K562 (cell line): Measurements from ENCODE around the gene TLR1. TPM values are rescaled to one million over a fixed set of nuclear protein-coding genes. Genes with fewer than 3 reads are reported as not detected.

ENCODE experiments used
- ATAC-seq: fragments of 200-7000 bp; cut with Tn5 transposase; 3 replicates; pipeline ENCODE4 v1.9.1; 2020; ENCODE audit warnings: moderate library complexity
- BruUV-seq: library from RNA; stranded (reverse); fragments of 400-500 nt; replicated peaks from 2 replicates; lab custom pipeline; 2021; lab: Mats Ljungman, UMichigan
- CTCF ChIA-PET: fragments of 300-600 bp; formaldehyde crosslinking; extraction: SDS; loops from one replicate; lab custom pipeline; 2021; ENCODE audit warnings: low intra/inter-chr PET ratio; lab: Yijun Ruan, JAX
- POLR2A ChIA-PET: fragments of 300-600, 350-650 bp; sonication (Branson Sonifier 250); formaldehyde crosslinking; extraction: SDS; loops from one replicate; lab custom pipeline; 2021; ENCODE audit warnings: antibody characterized with exemption, inconsistent platforms; lab: Yijun Ruan, JAX
- DNase-seq, 4 experiments: peaks; one replicate each; pipeline versions ENCODE4 v3.0.0 to v3.0.0-alpha.2; 2011 to 2018; ENCODE audit warnings: low spot score in 3 of 4, mixed read lengths in 3 of 4; ENCODE audit errors: extremely low read depth in 1 of 4
- FAIRE-seq: peaks from 2 replicates; lab custom pipeline; 2011; peaks lifted over from hg19 to GRCh38; lab: Jason Lieb, UNC
- H2AFZ ChIP-seq: 2 replicates; pipeline ENCODE4 v1.6.0; 2011; ENCODE audit warnings: low read depth, low read length, control low read depth, inconsistent platforms
- H3K27ac ChIP-seq: fragments of 200-600 bp; 3 replicates; pipeline ENCODE4 v1.8.0; 2011; ENCODE audit warnings: low read depth, mild to moderate bottlenecking, control low read depth, inconsistent platforms, low read length, moderate library complexity, mixed read lengths; ENCODE audit errors: extremely low read depth
- H3K27me3 ChIP-seq, 2 experiments: fragments of 300-600 bp in 1 of 2; 2 replicates in 1 of 2; 3 replicates in 1 of 2; pipeline versions ENCODE4 v1.6.0 to v1.8.0; 2011; ENCODE audit warnings: inconsistent platforms in 2 of 2, low read length in 2 of 2, mild to moderate bottlenecking in 1 of 2, mixed read lengths in 1 of 2, moderate library complexity in 1 of 2; ENCODE audit not compliant: control insufficient read depth in 2 of 2, insufficient read depth in 2 of 2
- H3K36me3 ChIP-seq: fragments of 300-600 bp; 3 replicates; pipeline ENCODE4 v1.8.0; 2011; ENCODE audit warnings: mild to moderate bottlenecking, low read length, inconsistent platforms; ENCODE audit not compliant: control insufficient read depth, insufficient read depth
- H3K4me1 ChIP-seq, 2 experiments: fragments of 200-600 bp in 1 of 2; replicated peaks in 1 of 2; 2 replicates in 1 of 2; 3 replicates in 1 of 2; pipeline versions ENCODE4 v1.5.1 to v1.8.0; 2011; ENCODE audit warnings: inconsistent platforms in 2 of 2, low read length in 2 of 2, mild to moderate bottlenecking in 1 of 2, mixed read lengths in 1 of 2, moderate library complexity in 1 of 2; ENCODE audit not compliant: control insufficient read depth in 2 of 2, insufficient read depth in 2 of 2
- H3K4me2 ChIP-seq: 2 replicates; pipeline ENCODE4 v1.6.1; 2011; ENCODE audit warnings: low read length, control low read depth, inconsistent platforms, mixed read lengths; ENCODE audit not compliant: insufficient read depth
- H3K4me3 ChIP-seq: fragments of 200-600 bp; sonication (generic), shearing (Covaris generic); 2 replicates; pipeline ENCODE4 v1.5.1; 2016; ENCODE audit warnings: control low read depth, inconsistent platforms
- H3K79me2 ChIP-seq: fragments of 200-600 bp; 3 replicates; pipeline ENCODE4 v1.8.0; 2011; ENCODE audit warnings: low read length, inconsistent platforms; ENCODE audit not compliant: control insufficient read depth, insufficient read depth
- H3K9ac ChIP-seq, 2 experiments: 2 replicates each; pipeline versions ENCODE4 v1.6.0 to v1.6.1; 2011; ENCODE audit warnings: low read depth in 2 of 2, low read length in 2 of 2, control low read depth in 1 of 2, inconsistent platforms in 1 of 2, mild to moderate bottlenecking in 1 of 2, mixed read lengths in 1 of 2; ENCODE audit not compliant: insufficient read depth in 1 of 2
- H3K9me1 ChIP-seq: one replicate; pipeline ENCODE4 v1.6.0; 2011; ENCODE audit warnings: inconsistent platforms, mild to moderate bottlenecking, low read length, moderate library complexity; ENCODE audit not compliant: control insufficient read depth, insufficient read depth
- H3K9me3 ChIP-seq: replicated peaks from 2 replicates; pipeline ENCODE4 v1.5.1; 2011; ENCODE audit warnings: low read depth, low read length, inconsistent platforms; ENCODE audit not compliant: control insufficient read depth, insufficient read depth
- H4K20me1 ChIP-seq: replicated peaks from 2 replicates; pipeline ENCODE4 v1.6.1; 2011; ENCODE audit warnings: low read length, inconsistent platforms, mixed read lengths; ENCODE audit not compliant: control insufficient read depth, insufficient read depth
- AFF1 ChIP-seq, 2 experiments: fragments of 450-650 bp; IDR thresholded peaks; 2 replicates each; pipeline ENCODE4 v1.6.1; 2018; ENCODE audit warnings: mild to moderate bottlenecking in 2 of 2, low read depth in 1 of 2; ENCODE audit not compliant: partially characterized antibody in 2 of 2
- BACH1 ChIP-seq: fragments of 200-800 bp; sonication (Bioruptor generic); IDR thresholded peaks from 2 replicates; pipeline ENCODE4 v1.6.1; 2016; ENCODE audit warnings: missing genetic modification characterization, missing compliant biosample characterization
- CEBPG ChIP-seq, 3 experiments: fragments of 200-800 bp in 1 of 3; sonication (Bioruptor generic) in 1 of 3; sonication (generic) in 1 of 3; formaldehyde crosslinking in 1 of 3; IDR thresholded peaks in 2 of 3; conservative IDR thresholded peaks in 1 of 3; 2 replicates each; pipeline versions ENCODE4 v1.6.1 to v1.8.0; 2016 to 2022; ENCODE audit warnings: missing compliant biosample characterization in 2 of 3, missing genetic modification characterization in 2 of 3, mild to moderate bottlenecking in 1 of 3, missing genetic modification reagents in 1 of 3
- CLOCK ChIP-seq: fragments of 250-450 bp; sonication (Bioruptor Pico); IDR thresholded peaks from 2 replicates; pipeline ENCODE4 v1.4.0; 2020; ENCODE audit warnings: mild to moderate bottlenecking, moderate library complexity, borderline replicate concordance
- CSDE1 ChIP-seq, 2 experiments: fragments of 450-650 bp; IDR thresholded peaks; 2 replicates each; pipeline ENCODE4 v1.6.1; 2016; ENCODE audit warnings: mild to moderate bottlenecking in 1 of 2
- FOXK1 ChIP-seq: sonication (generic); formaldehyde crosslinking; IDR thresholded peaks from 2 replicates; pipeline ENCODE4 v1.8.0; 2022; ENCODE audit warnings: missing genetic modification reagents, mild to moderate bottlenecking, borderline replicate concordance
- HDAC6 ChIP-seq: IDR thresholded peaks from 2 replicates; pipeline ENCODE4 v1.6.1; 2012; ENCODE audit warnings: low read depth, mild to moderate bottlenecking, control low read depth, inconsistent platforms, low read length, moderate library complexity
- HNRNPK ChIP-seq: fragments of 200-400 bp; formaldehyde crosslinking; IDR thresholded peaks from one replicate; pipeline ENCODE4 v1.6.1; 2018; ENCODE audit warnings: mild to moderate bottlenecking, low read depth, low read length; ENCODE audit not compliant: poor library complexity, severe bottlenecking
- LCOR ChIP-seq: sonication (generic); formaldehyde crosslinking; IDR thresholded peaks from 2 replicates; pipeline ENCODE4 v1.8.0; 2022; ENCODE audit warnings: mild to moderate bottlenecking, missing genetic modification reagents
- MCM3 ChIP-seq: fragments of 450-650 bp; IDR thresholded peaks from 2 replicates; pipeline ENCODE4 v1.6.1; 2016
- PTTG1 ChIP-seq: fragments of 450-650 bp; IDR thresholded peaks from 2 replicates; pipeline ENCODE4 v1.6.1; 2016; ENCODE audit warnings: low read depth, mild to moderate bottlenecking, missing genetic modification characterization, missing compliant biosample characterization
- TAF15 ChIP-seq: fragments of 200-400 bp; formaldehyde crosslinking; IDR thresholded peaks from 2 replicates; pipeline ENCODE4 v1.6.1; 2017; ENCODE audit warnings: mild to moderate bottlenecking, low read depth, low read length, moderate library complexity
- ZNF143 ChIP-seq: sonication (generic); formaldehyde crosslinking; IDR thresholded peaks from 2 replicates; pipeline ENCODE4 v1.9.0; 2022; ENCODE audit warnings: mild to moderate bottlenecking, missing genetic modification reagents
- ZNF165 ChIP-seq: fragments of 250-450 bp; sonication (Bioruptor Pico); IDR thresholded peaks from 2 replicates; pipeline ENCODE4 v1.4.0; 2020; ENCODE audit warnings: borderline replicate concordance
- ZNF717 ChIP-seq: fragments of 250-450 bp; sonication (Bioruptor Pico); IDR thresholded peaks from 2 replicates; pipeline ENCODE4 v1.5.0; 2021
- WGBS: fragments of 100-300 bp; shearing (Covaris generic); methylation state at CpG from one replicate; pipeline ENCODE4 v1.1.6; 2016; ENCODE audit warnings: low coverage, mixed read lengths; ENCODE audit not compliant: insufficient coverage; ENCODE audit errors: missing lambda C conversion rate; 5-methylcytosine and 5-hydroxymethylcytosine counted together
- in situ Hi-C: fragments of 300-500 bp; cut with MboI; formaldehyde crosslinking; loops from 4 replicates; pipeline ENCODE4 v1.15.0; 2018; ENCODE audit warnings: inconsistent platforms, mixed read lengths
- intact Hi-C: fragments of 100-400 bp; cut with micrococcal nuclease; formaldehyde crosslinking; loops from 2 replicates; pipeline ENCODE4 v1.14.2; 2022
- polyA plus RNA-seq, 8 experiments: library from polyadenylated mRNA; depleted of rRNA in 4 of 8; stranded (reverse) in 5 of 8; unstranded in 3 of 8; fragments of >200 nt; fragmentation: Nextera tagmentation in 2 of 8; fragmentation: Illumina TruSeq in 1 of 8; extraction: Ambion mirVana in 2 of 8; extraction: Trizol in 1 of 8; gene quantifications; 2 replicates each; pipeline versions ENCODE4 v1.2.1 to v1.2.3, GENCODE V29; 2011 to 2014; ENCODE audit warnings: inconsistent platforms in 1 of 8, missing spikeins in 1 of 8
- total RNA-seq, 7 experiments: library from RNA; depleted of rRNA in 6 of 7; stranded (reverse); fragments of >200 nt in 6 of 7; fragmentation: Illumina TruSeq in 2 of 7; extraction: Trizol in 2 of 7; gene quantifications; 2 replicates each; pipeline versions ENCODE4 v1.2.1 to v1.2.3, GENCODE V29; 2011 to 2021; ENCODE audit warnings: low replicate concordance in 1 of 7

Gene TLR1
- total and polyA plus RNA-seq, 9 of the 15 experiments (the other 6 are each of a cell fraction or from before 2014, with no cell fraction given): 0.11 to 0.49 (median 0.29) TPM

DNA sequence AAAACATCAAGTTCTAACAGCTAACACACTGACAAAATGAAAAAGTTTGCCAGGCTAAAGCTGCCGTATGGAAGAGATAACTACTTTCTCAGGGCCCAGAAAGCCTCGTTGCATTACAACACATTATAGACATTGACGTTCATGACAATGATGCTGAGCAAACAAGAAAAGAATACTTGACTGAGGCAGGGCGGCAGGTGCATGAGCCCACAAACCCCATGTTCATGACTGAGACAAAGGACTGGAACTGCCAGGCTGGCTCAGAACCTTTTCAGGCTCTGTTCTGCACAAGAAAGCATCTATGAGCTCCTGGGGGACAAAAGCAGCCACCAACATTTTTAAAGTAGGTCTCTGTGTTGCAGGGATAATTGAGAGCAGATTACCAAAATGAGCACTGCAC is 38.4 kb upstream of the TLR1 start:
- in situ Hi-C loops: no loop called here
- Histone ChIP-seq H3K9me3 (no peaks in the 10 kb centered on the region), H3K4me3 (no peak overlapping the region), H3K79me2 (no peaks in the 10 kb centered on the region), H3K9ac (no peak overlapping the region), H4K20me1 (no peaks in the 10 kb centered on the region), H2AFZ (no peak overlapping the region), H3K27me3 (peaks cover 2 to 11% of the 10 kb centered on the region in 2 experiments), H3K36me3 (no peaks in the 10 kb centered on the region), H3K4me1 (no peaks in the 10 kb centered on the region; a peak in 1 of 5 replicates), H3K27ac (no peak overlapping the region), H3K4me2 (no peak overlapping the region), H3K9me1 (no peaks in the 10 kb centered on the region)
- 5% methylated on average over 4 of the region's 4 CpGs for WGBS
- FAIRE-seq (no peak), ATAC-seq (no peak), DNase-seq (no peak)
- TF ChIP-seq LCOR (no peak), ZNF143 (CRISPR knock-in tag) (no peak), FOXK1 (CRISPR knock-in tag) (no peak), ZNF717 (CRISPR knock-in tag) (no peak), CLOCK (CRISPR knock-in tag) (no peak), HDAC6 (no peak), ZNF165 (no peak), HNRNPK (no peak), AFF1 (IDR thresholded peaks at IDR 0.05; ENCODE audit: low read depth in 1 of 2, partially characterized antibody in 2 of 2) (no peak), TAF15 (no peak), MCM3 (no peak), CEBPG (CRISPR knock-in tag; IDR thresholded peaks at IDR 0.05) (no peak), CEBPG (tag; conservative IDR thresholded peaks at IDR 0.05 in 1 of 2, IDR thresholded peaks at IDR 0.05 in 1 of 2) (no peak), PTTG1 (tag) (no peak), CSDE1 (IDR thresholded peaks at IDR 0.05) (no peak), BACH1 (no peak)
- ChIA-PET CTCF (no interaction called here), POLR2A (no interaction called here)
- BruUV-seq: no TSS peak
- intact Hi-C loops: no loop called here
